Ascending aorta (tissue), 2 donors: Measurements from ENCODE around the gene SURF4. TPM values are rescaled to one million over a fixed set of nuclear protein-coding genes. Genes with fewer than 3 reads are reported as not detected.
A peak's percentile ranks its signal among the peaks of the same experiment; 100 is the strongest.

Experiments used
- DNase-seq, 2 donors: peaks; one replicate each; pipeline ENCODE4 v3.0.0-alpha.2; 2019; ENCODE audit warnings: low spot score in 2 of 2
- H3K27ac ChIP-seq, 2 donors: fragments of 200-600 bp; sonication (generic); one replicate each; pipeline ENCODE4 v1.5.1; 2016 to 2017; ENCODE audit warnings: mild to moderate bottlenecking in 1 of 2
- H3K27me3 ChIP-seq: fragments of 200-600 bp; sonication (generic); one replicate; pipeline ENCODE4 v1.5.1; 2017
- H3K36me3 ChIP-seq, 2 donors: fragments of 200-600 bp; sonication (generic); one replicate each; pipeline ENCODE4 v1.5.1; 2016
- H3K4me1 ChIP-seq, 2 donors: fragments of 200-600 bp; sonication (generic); one replicate each; pipeline ENCODE4 v1.5.1; 2016 to 2017; ENCODE audit warnings: mild to moderate bottlenecking in 1 of 2
- H3K4me3 ChIP-seq, 2 donors: fragments of 200-600 bp; sonication (generic); one replicate each; pipeline ENCODE4 v1.5.1; 2016 to 2017; ENCODE audit warnings: mild to moderate bottlenecking in 1 of 2
- H3K9me3 ChIP-seq, 2 donors: fragments of 200-600 bp; sonication (generic); one replicate each; pipeline ENCODE4 v1.5.1; 2016
- intact Hi-C: fragments of 100-400 bp; cut with DNase I; formaldehyde crosslinking; loops from one replicate; pipeline ENCODE4 v1.15.1; 2023
- total RNA-seq: library from RNA; depleted of rRNA; stranded (reverse); fragments of >200 nt; gene quantifications from one replicate; pipeline ENCODE4 v1.1.0, GENCODE V29; 2016
- TF ChIP-seq, protein P1 (sequence below), 3 experiments: fragments of 200-600 bp in 2 of 3; fragments of 450-650 bp in 1 of 3; sonication (generic) in 2 of 3; IDR thresholded peaks; one replicate each; pipeline ENCODE4 v1.5.1; 2016 to 2019; ENCODE audit warnings: antibody characterized with exemption in 3 of 3, mild to moderate bottlenecking in 1 of 3, moderate library complexity in 1 of 3

SURF4 gene
- total RNA-seq, 1 donor from 2014 or later = 161 TPM

DNA sequence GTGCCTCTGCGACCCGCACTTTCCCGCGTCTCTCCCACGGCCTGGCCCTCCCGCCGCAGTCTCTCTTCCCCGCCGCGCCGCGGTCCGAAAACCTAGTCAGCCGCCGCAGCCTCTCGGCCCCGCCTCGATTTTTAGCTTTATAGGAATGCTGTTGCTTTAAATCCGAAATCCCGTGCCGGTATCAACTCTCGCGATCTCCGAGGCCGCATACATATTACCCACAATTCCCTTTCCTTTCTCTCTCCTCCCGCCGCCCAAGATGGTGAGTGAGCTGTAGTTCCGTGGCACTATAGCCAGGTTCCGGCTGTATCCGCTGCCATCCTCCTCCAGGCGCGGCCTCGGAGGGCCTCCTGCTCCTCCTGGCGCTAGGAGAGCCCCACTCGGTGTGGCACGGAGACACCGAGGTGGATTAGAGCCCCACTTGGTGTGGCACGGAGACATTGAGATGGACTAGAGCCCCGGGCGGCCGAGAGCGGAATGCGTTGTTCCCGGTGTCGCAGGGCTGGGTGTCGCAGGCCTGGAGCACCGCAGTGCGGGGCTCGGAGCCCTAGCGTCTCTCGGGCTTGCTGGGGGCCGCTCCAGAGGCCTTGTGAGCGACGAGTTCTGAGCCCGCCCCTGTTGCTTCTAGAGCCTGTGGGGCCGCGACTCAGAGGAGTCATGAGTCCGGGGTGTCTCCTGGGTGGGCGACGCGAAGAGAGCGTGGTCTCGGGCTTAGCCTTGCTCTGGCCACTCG lies 27.7 kb downstream of the SURF4 start, which contains the start of the genes MED22 and RPL7A:
Gene MED22, minus strand, starts transcription at position 147 of the 733 bp plus-strand sequence. CDS start 1,469 bp downstream, outside the sequence.
Gene RPL7A, plus strand, starts transcription at position 234 of the 733 bp plus-strand sequence. Its CDS starts 26 bp downstream, at position 260.
- H3K4me3 ChIP-seq = peak within 1 kb of the TSS; percentile 69 to 80
- peaks cover 53 to 64% of the 10 kb centered on the region in 2 donors for H3K36me3 ChIP-seq
- TF ChIP-seq, protein P1, sequence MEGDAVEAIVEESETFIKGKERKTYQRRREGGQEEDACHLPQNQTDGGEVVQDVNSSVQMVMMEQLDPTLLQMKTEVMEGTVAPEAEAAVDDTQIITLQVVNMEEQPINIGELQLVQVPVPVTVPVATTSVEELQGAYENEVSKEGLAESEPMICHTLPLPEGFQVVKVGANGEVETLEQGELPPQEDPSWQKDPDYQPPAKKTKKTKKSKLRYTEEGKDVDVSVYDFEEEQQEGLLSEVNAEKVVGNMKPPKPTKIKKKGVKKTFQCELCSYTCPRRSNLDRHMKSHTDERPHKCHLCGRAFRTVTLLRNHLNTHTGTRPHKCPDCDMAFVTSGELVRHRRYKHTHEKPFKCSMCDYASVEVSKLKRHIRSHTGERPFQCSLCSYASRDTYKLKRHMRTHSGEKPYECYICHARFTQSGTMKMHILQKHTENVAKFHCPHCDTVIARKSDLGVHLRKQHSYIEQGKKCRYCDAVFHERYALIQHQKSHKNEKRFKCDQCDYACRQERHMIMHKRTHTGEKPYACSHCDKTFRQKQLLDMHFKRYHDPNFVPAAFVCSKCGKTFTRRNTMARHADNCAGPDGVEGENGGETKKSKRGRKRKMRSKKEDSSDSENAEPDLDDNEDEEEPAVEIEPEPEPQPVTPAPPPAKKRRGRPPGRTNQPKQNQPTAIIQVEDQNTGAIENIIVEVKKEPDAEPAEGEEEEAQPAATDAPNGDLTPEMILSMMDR (IDR thresholded peaks at IDR 0.05) = peak in 1 of 3 experiments; percentile 9
- peak; percentile 86 to 97 for DNase-seq
- no peaks in the 10 kb centered on the region for H3K9me3 ChIP-seq
- peaks cover 6 to 22% of the 10 kb centered on the region in 2 donors for H3K4me1 ChIP-seq
- no peaks in the 10 kb centered on the region for H3K27me3 ChIP-seq
- peak within 1 kb of the TSS; percentile 86 to 94 for H3K27ac ChIP-seq
- intact Hi-C loops = loop anchor here (1.0 to 10.0 kb wide), 5 partner anchors 8 to 993 kb away; partner anchors contain the start of genes CACFD1, SETX, STKLD1 and SURF1

GRCh38 chr9:133347515-133347984 lies 28.3 kb downstream of the SURF4 start:
- Histone ChIP-seq H3K4me3 (peak overlapping the region; percentile 69 to 80), H3K27ac (peak overlapping the region; percentile 86 to 94), H3K4me1 (peaks cover 6 to 22% of the 10 kb centered on the region in 2 donors), H3K36me3 (peaks cover 53 to 67% of the 10 kb centered on the region in 2 donors), H3K27me3 (no peaks in the 10 kb centered on the region), H3K9me3 (no peaks in the 10 kb centered on the region)
- no peak for DNase-seq
- TF ChIP-seq, protein P1 (IDR thresholded peaks at IDR 0.05) = no peak
- intact Hi-C loops = loop anchor here (10.0 kb wide), 1 partner anchor 993 kb away; the partner anchor contains the start of gene SETX

- no peak for DNase-seq
- Histone ChIP-seq H3K27me3 (no peaks in the 10 kb centered on the region), H3K36me3 (peaks cover 55 to 67% of the 10 kb centered on the region in 2 donors), H3K4me1 (peaks cover 6 to 22% of the 10 kb centered on the region in 2 donors), H3K9me3 (no peaks in the 10 kb centered on the region), H3K4me3 (peak overlapping the region; percentile 69 to 80), H3K27ac (no peak overlapping the region)
- TF ChIP-seq, protein P1 (IDR thresholded peaks at IDR 0.05) = no peak
- intact Hi-C loops = loop anchor here (10.0 kb wide), 1 partner anchor 991 kb away; the partner anchor contains the start of gene SETX
Observed at GRCh38 chr9:133346021-133346785, 29.7 kb downstream of the SURF4 start.

DNA sequence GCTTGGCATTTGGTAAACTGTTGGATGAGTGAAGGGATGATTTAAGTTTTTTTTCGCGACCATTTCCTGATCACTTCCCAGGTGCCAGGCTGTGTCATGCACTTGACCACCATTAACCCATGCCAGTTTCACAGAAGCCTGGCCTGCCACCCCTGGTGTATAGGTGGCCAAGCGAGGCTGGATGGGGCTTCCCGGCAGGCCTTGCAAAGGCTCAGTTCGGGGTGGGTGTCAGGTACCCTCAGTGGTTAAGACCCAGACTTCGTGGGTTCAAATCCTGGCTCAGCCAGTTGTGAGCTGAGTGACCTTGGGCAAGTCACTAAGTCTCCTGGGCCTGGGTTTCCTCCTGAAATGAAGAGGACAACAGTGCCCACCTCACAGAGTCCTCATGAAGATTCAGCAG lies 30.3 kb downstream of the SURF4 start:
- H3K36me3 ChIP-seq = peaks cover 50 to 67% of the 10 kb centered on the region in 2 donors
- TF ChIP-seq, protein P1 (IDR thresholded peaks at IDR 0.05) = no peak
- H3K27me3 ChIP-seq = no peaks in the 10 kb centered on the region
- DNase-seq = no peak
- H3K27ac ChIP-seq = no peak overlapping the region
- no peak overlapping the region for H3K4me3 ChIP-seq
- H3K9me3 ChIP-seq = no peaks in the 10 kb centered on the region
- peaks cover 6 to 22% of the 10 kb centered on the region in 2 donors for H3K4me1 ChIP-seq
- intact Hi-C loops = loop anchor here (10.0 kb wide), 1 partner anchor 991 kb away; the partner anchor contains the start of gene SETX

DNA sequence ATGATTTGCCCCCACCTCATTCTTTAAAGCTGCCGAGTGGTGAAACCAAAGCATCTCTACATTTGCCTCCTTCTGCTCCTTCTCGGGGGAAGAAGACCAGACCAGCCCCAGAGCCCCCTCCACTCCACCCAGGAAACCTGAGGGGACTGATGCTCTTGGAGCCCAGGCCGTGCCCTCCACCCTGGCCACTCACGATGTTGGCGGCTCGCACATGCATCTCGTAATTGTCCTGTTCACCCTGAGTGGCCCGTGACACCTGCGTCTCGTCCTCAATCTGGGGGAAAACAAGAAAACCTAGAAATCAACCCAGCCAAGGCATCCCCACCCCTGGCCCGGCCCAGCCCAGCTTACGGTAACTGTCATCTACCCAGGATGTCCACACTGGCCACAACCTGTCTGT lies 30.9 kb downstream of the SURF4 start:
- TF ChIP-seq, protein P1 (IDR thresholded peaks at IDR 0.05) = no peak
- intact Hi-C loops = loop anchor here (10.0 kb wide), 1 partner anchor 990 kb away; the partner anchor contains the start of gene SETX
- no peak overlapping the region for H3K4me3 ChIP-seq
- no peak for DNase-seq
- H3K36me3 ChIP-seq = peaks cover 46 to 67% of the 10 kb centered on the region in 2 donors
- no peaks in the 10 kb centered on the region for H3K9me3 ChIP-seq
- H3K4me1 ChIP-seq = peaks cover 6 to 22% of the 10 kb centered on the region in 2 donors
- H3K27ac ChIP-seq = no peak overlapping the region
- no peaks in the 10 kb centered on the region for H3K27me3 ChIP-seq
